ENCODE results near the gene MOSPD3.

DNA sequence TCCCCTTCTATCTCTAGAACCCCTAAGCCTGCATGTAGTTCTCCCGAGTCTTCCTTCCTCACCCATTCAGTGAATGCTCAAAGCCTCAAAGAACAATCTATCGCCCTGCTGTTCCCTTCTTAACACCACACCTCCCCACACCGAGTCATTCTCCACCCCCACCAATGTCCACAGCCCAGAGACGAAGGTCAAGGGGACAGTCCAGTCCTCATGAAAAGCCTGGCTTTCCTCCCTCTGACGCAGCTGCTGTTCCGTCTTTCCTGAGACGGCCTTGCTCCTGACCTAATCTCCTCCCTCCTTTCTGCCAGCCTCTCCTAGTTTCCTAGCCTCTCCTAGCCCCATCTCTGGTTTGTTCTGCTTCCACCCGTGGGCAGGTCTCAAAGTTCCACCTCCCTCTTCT is 9.2 kb downstream of the MOSPD3 start:
- TF ChIP-seq, protein P1, sequence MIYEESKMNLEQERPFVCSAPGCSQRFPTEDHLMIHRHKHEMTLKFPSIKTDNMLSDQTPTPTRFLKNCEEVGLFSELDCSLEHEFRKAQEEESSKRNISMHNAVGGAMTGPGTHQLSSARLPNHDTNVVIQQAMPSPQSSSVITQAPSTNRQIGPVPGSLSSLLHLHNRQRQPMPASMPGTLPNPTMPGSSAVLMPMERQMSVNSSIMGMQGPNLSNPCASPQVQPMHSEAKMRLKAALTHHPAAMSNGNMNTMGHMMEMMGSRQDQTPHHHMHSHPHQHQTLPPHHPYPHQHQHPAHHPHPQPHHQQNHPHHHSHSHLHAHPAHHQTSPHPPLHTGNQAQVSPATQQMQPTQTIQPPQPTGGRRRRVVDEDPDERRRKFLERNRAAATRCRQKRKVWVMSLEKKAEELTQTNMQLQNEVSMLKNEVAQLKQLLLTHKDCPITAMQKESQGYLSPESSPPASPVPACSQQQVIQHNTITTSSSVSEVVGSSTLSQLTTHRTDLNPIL (CRISPR knock-in tag; IDR thresholded peaks at IDR 0.05; ENCODE audit: low read depth): no peak
- TF ChIP-seq ISL1 (CRISPR knock-in tag; IDR thresholded peaks at IDR 0.05) (no peak), ZC3H10 (CRISPR knock-in tag; IDR thresholded peaks at IDR 0.05) (no peak), ZFP30 (CRISPR knock-in tag; IDR thresholded peaks at IDR 0.05) (no peak), ZNF8 (CRISPR knock-in tag; IDR thresholded peaks at IDR 0.05) (no peak), BACH2 (CRISPR knock-in tag; IDR thresholded peaks at IDR 0.05; ENCODE audit: borderline replicate concordance) (no peak), RARB (CRISPR knock-in tag; IDR thresholded peaks at IDR 0.05) (no peak), ZFP3 (CRISPR knock-in tag; IDR thresholded peaks at IDR 0.05) (no peak), CSDC2 (CRISPR knock-in tag; IDR thresholded peaks at IDR 0.05) (no peak), ESRRG (CRISPR knock-in tag; IDR thresholded peaks at IDR 0.05) (no peak), ZNF565 (CRISPR knock-in tag; conservative IDR thresholded peaks at IDR 0.05; ENCODE audit: low read depth) (no peak)
- TF ChIP-seq, protein P2, sequence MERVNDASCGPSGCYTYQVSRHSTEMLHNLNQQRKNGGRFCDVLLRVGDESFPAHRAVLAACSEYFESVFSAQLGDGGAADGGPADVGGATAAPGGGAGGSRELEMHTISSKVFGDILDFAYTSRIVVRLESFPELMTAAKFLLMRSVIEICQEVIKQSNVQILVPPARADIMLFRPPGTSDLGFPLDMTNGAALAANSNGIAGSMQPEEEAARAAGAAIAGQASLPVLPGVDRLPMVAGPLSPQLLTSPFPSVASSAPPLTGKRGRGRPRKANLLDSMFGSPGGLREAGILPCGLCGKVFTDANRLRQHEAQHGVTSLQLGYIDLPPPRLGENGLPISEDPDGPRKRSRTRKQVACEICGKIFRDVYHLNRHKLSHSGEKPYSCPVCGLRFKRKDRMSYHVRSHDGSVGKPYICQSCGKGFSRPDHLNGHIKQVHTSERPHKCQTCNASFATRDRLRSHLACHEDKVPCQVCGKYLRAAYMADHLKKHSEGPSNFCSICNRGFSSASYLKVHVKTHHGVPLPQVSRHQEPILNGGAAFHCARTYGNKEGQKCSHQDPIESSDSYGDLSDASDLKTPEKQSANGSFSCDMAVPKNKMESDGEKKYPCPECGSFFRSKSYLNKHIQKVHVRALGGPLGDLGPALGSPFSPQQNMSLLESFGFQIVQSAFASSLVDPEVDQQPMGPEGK (CRISPR knock-in tag; IDR thresholded peaks at IDR 0.05; ENCODE audit: borderline replicate concordance): no peak

Data from SK-N-SH treated with all-trans-retinoic acid at 6 μM for 48 hours (cell line).